Measurements from ENCODE around the gene CLMP. TPM values are rescaled to one million over a fixed set of nuclear protein-coding genes. Genes with fewer than 3 reads are reported as not detected.

Gene CLMP
- total RNA-seq, 6 experiments from 2014 or later, result 126 to 201 (median 138) TPM

- TF ChIP-seq, protein P1, sequence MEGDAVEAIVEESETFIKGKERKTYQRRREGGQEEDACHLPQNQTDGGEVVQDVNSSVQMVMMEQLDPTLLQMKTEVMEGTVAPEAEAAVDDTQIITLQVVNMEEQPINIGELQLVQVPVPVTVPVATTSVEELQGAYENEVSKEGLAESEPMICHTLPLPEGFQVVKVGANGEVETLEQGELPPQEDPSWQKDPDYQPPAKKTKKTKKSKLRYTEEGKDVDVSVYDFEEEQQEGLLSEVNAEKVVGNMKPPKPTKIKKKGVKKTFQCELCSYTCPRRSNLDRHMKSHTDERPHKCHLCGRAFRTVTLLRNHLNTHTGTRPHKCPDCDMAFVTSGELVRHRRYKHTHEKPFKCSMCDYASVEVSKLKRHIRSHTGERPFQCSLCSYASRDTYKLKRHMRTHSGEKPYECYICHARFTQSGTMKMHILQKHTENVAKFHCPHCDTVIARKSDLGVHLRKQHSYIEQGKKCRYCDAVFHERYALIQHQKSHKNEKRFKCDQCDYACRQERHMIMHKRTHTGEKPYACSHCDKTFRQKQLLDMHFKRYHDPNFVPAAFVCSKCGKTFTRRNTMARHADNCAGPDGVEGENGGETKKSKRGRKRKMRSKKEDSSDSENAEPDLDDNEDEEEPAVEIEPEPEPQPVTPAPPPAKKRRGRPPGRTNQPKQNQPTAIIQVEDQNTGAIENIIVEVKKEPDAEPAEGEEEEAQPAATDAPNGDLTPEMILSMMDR (IDR thresholded peaks at IDR 0.05), result no peak
- H3K9me3 Mint-ChIP-seq, result no peaks in the 10 kb centered on the region
- H3K27me3 Mint-ChIP-seq (ENCODE audit: insufficient read depth), result no peaks in the 10 kb centered on the region
- H3K36me3 Mint-ChIP-seq (ENCODE audit: low read depth), result peaks cover 33% of the 10 kb centered on the region
- H3K4me1 Mint-ChIP-seq (ENCODE audit: low read depth), result peaks cover 55% of the 10 kb centered on the region
- no peak for DNase-seq
- H3K27ac Mint-ChIP-seq, result peak overlapping the region; percentile 9; the same call in 1 of the 2 replicates
- no peak overlapping the region for H3K4me3 Mint-ChIP-seq
Measured at GRCh38 chr11:123148965-123149364, 46.1 kb downstream of the CLMP start.

- TF ChIP-seq, protein P1 (IDR thresholded peaks at IDR 0.05), result no peak
- H3K27ac Mint-ChIP-seq, result peak overlapping the region; percentile 88
Measured at GRCh38 chr11:123145661-123146060, 49.4 kb downstream of the CLMP start.

GRCh38 chr11:123145220-123145619 is 49.8 kb downstream of the CLMP start:
- Mint-ChIP-seq H3K4me1 (ENCODE audit: low read depth) (peaks cover 54% of the 10 kb centered on the region), H3K36me3 (ENCODE audit: low read depth) (peaks cover 38% of the 10 kb centered on the region), H3K27ac (peak overlapping the region; percentile 88), H3K4me3 (peak overlapping the region; percentile 64), H3K27me3 (ENCODE audit: insufficient read depth) (no peaks in the 10 kb centered on the region; the same call in 1 of the 2 replicates), H3K9me3 (no peaks in the 10 kb centered on the region)
- TF ChIP-seq, protein P1 (IDR thresholded peaks at IDR 0.05), result no peak
- peak; percentile 77 for DNase-seq

More at GRCh38 chr11:123145661-123146060, 49.4 kb downstream of the CLMP start:
- DNase-seq, result no peak
- peaks cover 36% of the 10 kb centered on the region for H3K36me3 Mint-ChIP-seq (ENCODE audit: low read depth)
- H3K4me1 Mint-ChIP-seq (ENCODE audit: low read depth), result peaks cover 55% of the 10 kb centered on the region
- H3K9me3 Mint-ChIP-seq, result no peaks in the 10 kb centered on the region
- H3K4me3 Mint-ChIP-seq, result peak overlapping the region; percentile 64
- no peaks in the 10 kb centered on the region; the same call in 1 of the 2 replicates for H3K27me3 Mint-ChIP-seq (ENCODE audit: insufficient read depth)

DNA sequence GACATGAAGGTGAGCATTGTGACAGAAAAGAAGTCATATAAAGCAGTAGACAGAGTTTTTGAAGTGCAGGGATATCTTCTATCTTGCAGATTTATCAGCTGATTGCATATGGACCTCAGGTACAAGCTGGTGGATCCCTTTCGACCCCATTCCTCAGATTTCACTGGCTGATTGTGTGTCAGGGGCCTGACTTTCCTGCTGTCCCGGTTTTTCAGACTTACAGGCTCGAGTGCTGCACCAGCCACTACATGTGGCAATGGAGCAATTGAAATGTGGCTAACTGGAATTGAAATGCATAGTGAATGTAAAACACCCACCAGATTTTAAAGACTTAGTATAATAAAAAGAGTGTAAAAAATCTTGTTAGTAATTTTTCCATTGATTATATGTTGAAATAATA is 50.3 kb downstream of the CLMP start:
- no peak for DNase-seq
- Mint-ChIP-seq H3K27ac (peak overlapping the region; percentile 67; the same call in 1 of the 2 replicates), H3K9me3 (no peaks in the 10 kb centered on the region), H3K4me1 (ENCODE audit: low read depth) (peaks cover 49% of the 10 kb centered on the region), H3K4me3 (no peak overlapping the region), H3K27me3 (ENCODE audit: insufficient read depth) (no peaks in the 10 kb centered on the region; the same call in 1 of the 2 replicates), H3K36me3 (ENCODE audit: low read depth) (peaks cover 33% of the 10 kb centered on the region)
- TF ChIP-seq, protein P1 (IDR thresholded peaks at IDR 0.05), result no peak

- Mint-ChIP-seq H3K4me3 (no peak overlapping the region), H3K27me3 (ENCODE audit: insufficient read depth) (no peaks in the 10 kb centered on the region; the same call in 1 of the 2 replicates), H3K4me1 (ENCODE audit: low read depth) (peaks cover 47% of the 10 kb centered on the region), H3K27ac (no peak overlapping the region), H3K9me3 (no peaks in the 10 kb centered on the region), H3K36me3 (ENCODE audit: low read depth) (peaks cover 34% of the 10 kb centered on the region)
- no peak for DNase-seq
- TF ChIP-seq, protein P1 (IDR thresholded peaks at IDR 0.05), result no peak
Measured at GRCh38 chr11:123143921-123144320, 51.1 kb downstream of the CLMP start.

Data from HFFc6 (cell line).